Chondrocyte (in vitro differentiated cells): ENCODE measurements around the gene TMOD3. TPM values are rescaled to one million over a fixed set of nuclear protein-coding genes. Genes with fewer than 3 reads are reported as not detected.

ENCODE experiments used
- DNase-seq: peaks from one replicate; pipeline ENCODE4 v3.0.0; 2021; ENCODE audit warnings: mixed read lengths, low spot score
- H3K27ac Mint-ChIP-seq: one replicate; pipeline ENCODE4 v1.8.0; 2021; ENCODE audit warnings: mild to moderate bottlenecking, moderate library complexity, mixed read lengths; ENCODE audit not compliant: unreplicated experiment
- H3K27me3 Mint-ChIP-seq: 2 replicates; pipeline ENCODE4 v1.8.0; 2021; ENCODE audit warnings: low read depth, mixed read lengths
- H3K36me3 Mint-ChIP-seq: 2 replicates; pipeline ENCODE4 v1.8.0; 2021; ENCODE audit warnings: low read depth, mixed read lengths
- H3K4me1 Mint-ChIP-seq: 2 replicates; pipeline ENCODE4 v1.8.0; 2021; ENCODE audit warnings: low read depth, mild to moderate bottlenecking, mixed read lengths
- H3K4me3 Mint-ChIP-seq: one replicate; pipeline ENCODE4 v1.8.0; 2021; ENCODE audit warnings: mild to moderate bottlenecking, moderate library complexity, mixed read lengths; ENCODE audit not compliant: unreplicated experiment
- H3K9me3 Mint-ChIP-seq: 2 replicates; pipeline ENCODE4 v1.8.0; 2021; ENCODE audit warnings: low read depth, mixed read lengths
- total RNA-seq: library from RNA; stranded (reverse); gene quantifications from 3 replicates; pipeline ENCODE4 v1.2.1, GENCODE V29; 2021
- TF ChIP-seq, protein P1 (sequence below): fragments of 200-600 bp; sonication (generic); IDR thresholded peaks from 2 replicates; pipeline ENCODE4 v1.5.0; 2021; ENCODE audit warnings: antibody characterized with exemption, mild to moderate bottlenecking, moderate library complexity

The TMOD3 gene
- total RNA-seq, 1 donor from 2014 or later, result 44.3 TPM

DNA sequence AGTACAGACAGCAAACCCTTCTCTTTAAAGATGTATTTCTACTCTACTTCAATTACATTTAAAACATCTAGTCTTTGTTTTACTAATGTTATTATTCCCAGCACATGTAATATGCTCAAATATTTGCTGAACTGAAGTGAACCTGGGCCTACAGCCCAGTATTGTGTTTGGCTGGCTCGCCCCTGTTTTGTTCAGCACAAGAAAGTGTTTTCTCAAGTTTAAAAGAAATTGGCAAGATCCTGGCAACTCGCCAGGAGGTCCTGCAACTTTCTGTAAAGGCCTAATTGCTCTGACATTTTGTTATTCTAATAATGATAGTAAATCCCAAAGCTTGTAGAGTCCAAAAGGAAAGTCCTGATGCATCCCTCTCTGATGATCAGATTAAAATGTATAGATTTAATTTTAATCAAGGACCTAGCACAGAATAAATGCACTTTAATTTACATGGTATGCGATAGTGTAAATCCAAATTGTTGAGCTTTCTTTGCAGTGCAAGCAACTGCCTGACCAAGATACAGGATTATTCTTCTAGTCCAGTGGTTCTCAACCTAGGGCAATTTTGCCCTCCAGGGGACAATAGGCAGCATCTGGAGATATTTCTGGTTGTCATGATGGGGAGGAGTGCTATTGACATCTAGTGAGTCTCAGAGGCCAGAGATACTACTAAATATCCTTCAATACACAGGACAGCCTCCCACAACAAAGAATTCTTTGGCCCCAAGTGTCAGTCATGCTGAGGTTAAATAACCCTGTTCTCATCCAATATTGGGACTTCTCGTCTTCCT lies 35.7 kb upstream of the TMOD3 start:
- no peak for DNase-seq
- TF ChIP-seq, protein P1, sequence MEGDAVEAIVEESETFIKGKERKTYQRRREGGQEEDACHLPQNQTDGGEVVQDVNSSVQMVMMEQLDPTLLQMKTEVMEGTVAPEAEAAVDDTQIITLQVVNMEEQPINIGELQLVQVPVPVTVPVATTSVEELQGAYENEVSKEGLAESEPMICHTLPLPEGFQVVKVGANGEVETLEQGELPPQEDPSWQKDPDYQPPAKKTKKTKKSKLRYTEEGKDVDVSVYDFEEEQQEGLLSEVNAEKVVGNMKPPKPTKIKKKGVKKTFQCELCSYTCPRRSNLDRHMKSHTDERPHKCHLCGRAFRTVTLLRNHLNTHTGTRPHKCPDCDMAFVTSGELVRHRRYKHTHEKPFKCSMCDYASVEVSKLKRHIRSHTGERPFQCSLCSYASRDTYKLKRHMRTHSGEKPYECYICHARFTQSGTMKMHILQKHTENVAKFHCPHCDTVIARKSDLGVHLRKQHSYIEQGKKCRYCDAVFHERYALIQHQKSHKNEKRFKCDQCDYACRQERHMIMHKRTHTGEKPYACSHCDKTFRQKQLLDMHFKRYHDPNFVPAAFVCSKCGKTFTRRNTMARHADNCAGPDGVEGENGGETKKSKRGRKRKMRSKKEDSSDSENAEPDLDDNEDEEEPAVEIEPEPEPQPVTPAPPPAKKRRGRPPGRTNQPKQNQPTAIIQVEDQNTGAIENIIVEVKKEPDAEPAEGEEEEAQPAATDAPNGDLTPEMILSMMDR, result no peak
- no peak overlapping the region for H3K4me3 Mint-ChIP-seq

DNA sequence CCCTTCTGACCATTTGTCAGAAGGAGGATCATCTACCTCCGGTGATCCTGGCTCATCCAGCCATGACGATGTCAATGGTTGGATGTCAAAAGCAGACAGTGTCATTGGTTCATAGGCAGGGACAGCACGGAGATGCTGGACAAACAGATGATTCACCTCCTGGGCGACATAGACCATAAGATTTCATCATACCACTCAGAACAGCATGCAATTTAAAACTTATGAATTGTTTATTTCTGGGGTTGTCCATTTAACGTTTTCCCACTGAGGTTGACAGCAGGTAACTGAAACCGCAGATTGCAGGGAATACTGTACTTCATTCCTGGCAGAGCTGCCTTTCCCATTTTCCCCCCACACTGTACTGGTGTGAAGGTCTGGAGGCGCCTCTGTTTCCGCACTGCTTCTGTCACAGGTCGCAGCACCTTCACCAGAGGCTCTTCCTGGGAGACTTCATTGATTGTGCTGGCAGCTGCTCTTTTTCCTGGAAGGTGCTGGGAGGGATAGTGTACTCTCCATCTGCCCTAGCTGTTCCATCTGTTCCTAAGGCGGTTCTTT lies 32.5 kb upstream of the TMOD3 start:
- TF ChIP-seq, protein P1, result no peak
- peaks cover 3% of the 10 kb centered on the region for H3K9me3 Mint-ChIP-seq
- no peak for DNase-seq
- H3K27ac Mint-ChIP-seq, result no peak overlapping the region
- peaks cover 32% of the 10 kb centered on the region for H3K4me1 Mint-ChIP-seq
- H3K36me3 Mint-ChIP-seq, result peaks cover 5% of the 10 kb centered on the region
- H3K27me3 Mint-ChIP-seq, result no peaks in the 10 kb centered on the region
- H3K4me3 Mint-ChIP-seq, result no peak overlapping the region

More for the DNA sequence above, 35.7 kb upstream of the TMOD3 start:
- Mint-ChIP-seq H3K36me3 (peaks cover 2% of the 10 kb centered on the region), H3K27ac (no peak overlapping the region), H3K27me3 (no peaks in the 10 kb centered on the region), H3K9me3 (peaks cover 12% of the 10 kb centered on the region), H3K4me1 (peaks cover 25% of the 10 kb centered on the region)

DNA sequence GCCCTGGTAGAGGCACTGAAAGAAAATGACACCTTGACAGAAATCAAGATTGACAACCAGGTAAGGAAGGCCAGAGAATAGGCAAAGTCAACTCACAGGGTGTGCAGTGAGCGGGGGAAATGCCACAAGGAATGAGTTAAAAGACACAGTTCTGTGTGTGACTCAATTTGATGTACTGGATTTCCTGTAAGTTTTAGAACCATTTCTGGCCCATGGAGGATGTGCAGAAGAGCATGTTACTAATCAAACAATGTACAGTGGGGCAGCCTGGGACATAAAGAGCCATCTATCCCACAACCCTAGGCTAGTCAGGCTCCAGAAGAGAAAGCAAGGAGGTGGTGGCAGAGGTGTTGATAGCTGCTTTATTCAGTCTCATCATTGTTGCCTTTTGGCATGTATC lies 31.2 kb upstream of the TMOD3 start:
- no peak for DNase-seq
- Mint-ChIP-seq H3K4me1 (peaks cover 30% of the 10 kb centered on the region), H3K36me3 (peaks cover 5% of the 10 kb centered on the region), H3K9me3 (no peaks in the 10 kb centered on the region), H3K4me3 (no peak overlapping the region), H3K27me3 (no peaks in the 10 kb centered on the region), H3K27ac (peak overlapping the region; percentile 30)
- TF ChIP-seq, protein P1, result no peak

DNA sequence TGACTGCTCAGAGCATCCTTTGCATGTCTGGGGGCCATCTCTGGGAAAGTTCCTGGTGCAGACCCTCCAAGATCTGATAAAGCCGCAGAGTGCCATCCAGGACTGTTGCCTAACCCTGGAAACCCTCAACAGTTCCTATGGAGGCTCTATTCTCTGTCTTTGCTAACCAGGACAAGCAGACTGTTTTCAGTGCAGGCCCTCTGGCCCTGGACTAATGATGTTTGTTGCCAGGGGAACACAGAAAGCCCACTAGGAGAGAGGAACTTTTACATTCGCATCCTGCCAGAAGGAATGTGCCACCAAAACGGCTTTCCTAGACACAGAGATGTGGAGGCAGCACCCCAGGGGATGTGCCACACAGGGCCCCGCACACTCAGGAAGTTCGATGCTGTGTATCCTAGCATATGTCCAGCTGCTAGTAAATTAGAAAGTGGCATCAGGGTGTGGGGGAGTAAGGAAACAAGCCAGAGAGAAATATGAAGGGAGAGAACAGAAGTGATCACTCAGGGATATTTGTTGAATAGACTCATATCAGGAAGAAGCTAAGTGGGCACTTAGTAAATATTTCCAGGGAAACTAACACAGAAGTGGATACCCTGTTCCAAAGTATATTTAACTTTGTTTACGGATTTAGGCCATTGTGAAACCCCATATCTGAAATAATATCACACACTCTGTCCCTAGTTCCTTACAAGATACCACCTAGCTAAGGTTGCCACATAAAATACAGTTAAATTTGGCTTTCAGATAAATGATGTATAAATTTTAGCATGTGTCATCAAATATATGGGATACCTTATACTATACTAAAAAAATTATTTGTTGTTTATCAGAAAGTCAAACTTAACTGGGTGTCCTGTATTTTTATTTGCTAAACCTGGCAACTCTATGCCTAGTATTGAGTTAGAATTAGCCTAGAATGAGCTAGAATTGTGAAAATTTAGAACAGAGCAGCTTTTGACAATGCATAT lies 29.9 kb upstream of the TMOD3 start:
- Mint-ChIP-seq H3K27me3 (no peaks in the 10 kb centered on the region), H3K4me1 (peaks cover 23% of the 10 kb centered on the region), H3K4me3 (no peak overlapping the region), H3K9me3 (no peaks in the 10 kb centered on the region), H3K36me3 (peaks cover 6% of the 10 kb centered on the region), H3K27ac (peak overlapping the region; percentile 51)
- DNase-seq, result no peak
- TF ChIP-seq, protein P1, result no peak

DNA sequence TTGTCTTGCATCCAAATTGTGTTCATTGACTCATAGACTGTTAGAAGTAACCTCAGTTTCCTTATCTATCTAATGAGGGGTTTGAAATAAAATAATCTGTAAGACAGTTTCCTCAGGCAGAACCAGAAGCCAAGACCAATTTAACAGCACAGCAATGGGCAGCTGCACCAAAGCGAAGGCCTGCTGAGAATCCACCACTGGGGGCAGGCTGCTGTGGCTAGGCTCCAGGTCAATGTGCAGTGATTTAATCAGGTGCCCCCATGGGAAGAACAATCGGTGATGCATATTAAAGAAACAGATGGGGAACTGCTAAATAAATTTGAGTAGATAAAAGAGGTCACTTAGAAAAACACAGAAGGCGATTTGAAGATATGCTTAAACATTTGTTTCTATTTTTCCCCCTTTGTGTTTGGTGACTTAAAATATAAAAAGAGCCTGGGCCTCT lies 28.0 kb upstream of the TMOD3 start:
- H3K36me3 Mint-ChIP-seq, result peaks cover 10% of the 10 kb centered on the region
- TF ChIP-seq, protein P1, result peak; percentile 72
- no peak overlapping the region for H3K4me3 Mint-ChIP-seq
- peaks cover 23% of the 10 kb centered on the region for H3K4me1 Mint-ChIP-seq
- H3K27me3 Mint-ChIP-seq, result no peaks in the 10 kb centered on the region
- no peak for DNase-seq
- no peak overlapping the region for H3K27ac Mint-ChIP-seq
- no peaks in the 10 kb centered on the region for H3K9me3 Mint-ChIP-seq
